ENCODE data around the gene GGTA1.

- TF ChIP-seq CTCF (IDR thresholded peaks at IDR 0.05; ENCODE audit: low read length), result no peak
- TF ChIP-seq EZH2 (IDR thresholded peaks at IDR 0.05; ENCODE audit: borderline replicate concordance, low read length), result no peak
These were observed 48.1 kb downstream of the GGTA1 start for GRCh38 chr9:121451586-121451985.

Data from OCI-LY1 (cell line).